NOMO-1 (cell line): ENCODE results near the gene PLCB1.

Source experiments
- DNase-seq, 2 experiments: peaks; one replicate each; lab custom pipeline; 2025; ENCODE audit not compliant: unreplicated experiment in 2 of 2; lab: John Stamatoyannopoulos, UW

PLCB1 gene

DNA sequence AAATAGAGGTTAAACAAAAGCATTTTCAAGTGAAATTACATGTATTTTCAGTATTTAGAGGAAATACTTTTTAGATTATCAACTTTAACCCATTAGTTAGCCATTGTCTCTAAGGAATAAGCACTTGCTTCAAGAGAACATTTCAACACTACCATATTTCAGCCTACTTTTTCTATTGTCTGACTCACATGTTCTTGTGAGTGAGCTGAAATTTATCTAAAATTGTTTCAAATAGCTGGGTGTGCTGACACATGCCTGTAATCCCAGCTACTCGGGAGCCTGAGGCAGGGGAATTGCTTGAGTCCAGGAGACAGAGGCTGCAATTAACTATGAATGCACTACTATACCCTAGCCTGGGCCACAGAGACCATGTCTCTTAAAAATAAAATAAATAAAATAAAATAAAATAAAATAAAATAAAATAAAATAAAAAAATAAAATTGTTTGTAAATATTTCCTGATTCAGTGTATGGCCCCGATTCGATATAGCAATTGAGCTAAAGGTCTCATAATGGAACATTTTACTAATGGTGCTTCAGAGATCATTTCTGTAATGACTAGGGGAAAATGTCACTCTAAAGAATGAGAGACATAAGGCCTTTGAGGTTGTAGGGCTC lies 612.3 kb downstream of the PLCB1 start:
- DNase-seq = no peak

DNA sequence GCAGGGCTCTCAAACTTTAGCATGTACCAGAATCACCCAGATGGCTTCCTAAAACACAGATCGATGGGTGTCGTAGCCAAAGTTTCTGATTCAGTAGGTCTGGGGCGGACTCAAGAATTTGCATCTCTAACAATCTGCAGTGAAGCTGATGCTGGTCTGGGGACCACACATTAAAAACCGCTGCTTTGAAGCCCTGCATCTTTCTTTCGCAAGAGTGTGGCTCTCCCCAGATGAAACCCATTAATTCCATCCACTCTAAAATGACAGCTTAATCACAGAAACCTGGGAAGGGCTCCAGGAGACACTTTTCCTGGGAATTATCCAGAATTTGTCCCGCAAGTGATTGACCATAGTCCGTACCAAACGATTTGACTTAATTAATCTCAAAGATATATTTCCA lies 617.0 kb downstream of the PLCB1 start:
- DNase-seq = no peak

DNA sequence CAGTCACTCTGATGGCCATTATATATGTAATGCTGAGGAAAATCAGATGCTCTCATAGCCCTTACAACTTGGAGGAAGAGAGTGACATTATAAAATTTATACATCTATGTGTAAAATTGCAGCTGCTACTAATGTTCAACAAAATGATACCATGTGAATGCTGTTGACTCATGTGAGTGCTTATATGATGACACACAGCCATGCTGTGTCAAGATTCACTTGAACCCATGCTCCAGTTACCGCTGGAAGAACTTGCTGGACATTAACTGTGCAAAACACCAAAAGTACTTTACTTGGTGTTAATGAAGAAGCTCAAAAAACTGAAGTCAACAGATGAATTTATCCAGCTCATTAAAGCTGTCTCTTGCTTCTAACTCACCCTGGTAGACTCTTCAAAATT lies 617.9 kb downstream of the PLCB1 start:
- DNase-seq = no peak

DNA sequence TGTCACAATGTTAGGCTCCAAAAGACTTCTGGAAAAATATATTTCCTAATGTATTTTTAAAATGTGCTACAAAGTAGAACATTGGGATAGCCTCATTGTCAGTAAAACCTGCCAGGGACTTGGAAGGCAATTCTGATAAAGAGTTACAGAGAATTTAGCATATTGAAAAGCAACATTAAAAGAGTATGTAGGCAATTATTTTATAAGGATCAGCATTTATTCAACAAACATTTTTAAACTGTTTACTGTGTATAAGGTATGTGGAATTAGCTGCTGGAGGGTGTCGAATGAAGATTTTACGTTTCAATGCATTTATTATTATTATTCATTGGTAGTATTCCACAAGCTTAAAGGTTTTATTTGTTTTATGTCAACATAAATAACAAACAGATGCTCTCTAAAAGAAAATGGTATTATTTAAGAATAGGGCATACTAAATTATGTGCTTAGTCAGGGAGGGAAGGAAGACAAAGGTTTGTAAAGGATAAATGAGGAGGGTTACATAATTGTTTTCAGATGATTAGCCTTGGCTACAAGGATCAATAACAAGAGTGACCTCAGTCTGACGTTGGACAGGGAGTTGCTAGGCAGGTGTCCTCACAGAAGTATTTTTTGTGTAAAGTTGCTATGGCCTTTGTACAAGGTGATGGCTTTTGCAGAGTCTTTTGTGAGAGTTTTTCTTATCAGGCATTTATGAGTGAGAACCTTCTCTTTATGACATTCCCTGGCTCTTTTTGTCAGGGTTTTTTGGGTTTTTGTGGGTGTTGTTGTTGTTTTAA lies 623.5 kb downstream of the PLCB1 start:
- DNase-seq = no peak

DNA sequence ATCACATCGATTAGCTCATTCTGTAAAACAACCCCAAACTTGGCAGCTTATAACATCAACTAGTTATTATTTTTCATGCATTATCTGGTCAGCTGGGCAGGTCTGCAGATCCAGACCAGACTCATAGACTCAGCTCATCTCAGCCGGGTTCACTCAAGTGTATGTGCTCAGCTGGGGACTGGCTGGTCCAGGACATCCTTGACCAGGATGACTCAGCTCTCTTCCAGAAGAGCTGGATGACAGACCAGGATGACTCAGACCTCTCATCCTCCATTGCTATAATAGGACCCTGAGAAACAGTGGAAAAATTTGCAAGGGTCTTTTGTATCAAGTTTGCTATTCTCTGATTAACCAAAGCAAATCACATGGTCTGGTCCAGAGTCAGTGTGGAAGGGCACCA lies 624.3 kb downstream of the PLCB1 start:
- DNase-seq = no peak

DNA sequence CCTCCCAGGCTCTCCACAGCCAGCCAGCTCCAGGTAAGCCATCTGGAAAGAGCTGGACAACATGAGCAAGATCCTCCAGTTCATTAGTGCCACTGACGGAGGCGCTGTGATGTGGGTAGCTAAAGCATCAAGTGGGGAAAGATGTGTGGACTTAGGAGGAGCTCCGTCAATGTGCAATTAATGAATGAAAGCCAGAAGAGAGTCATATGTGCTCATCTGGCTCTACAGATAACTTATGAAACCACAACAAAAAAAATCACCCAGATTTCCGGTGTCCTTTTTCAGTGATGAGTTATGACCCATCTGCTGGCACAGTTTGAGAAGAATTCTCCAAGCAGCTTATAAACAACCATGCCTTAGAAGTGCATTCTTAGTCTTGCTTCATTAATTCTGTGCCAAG lies 625.1 kb downstream of the PLCB1 start:
- DNase-seq = no peak

DNA sequence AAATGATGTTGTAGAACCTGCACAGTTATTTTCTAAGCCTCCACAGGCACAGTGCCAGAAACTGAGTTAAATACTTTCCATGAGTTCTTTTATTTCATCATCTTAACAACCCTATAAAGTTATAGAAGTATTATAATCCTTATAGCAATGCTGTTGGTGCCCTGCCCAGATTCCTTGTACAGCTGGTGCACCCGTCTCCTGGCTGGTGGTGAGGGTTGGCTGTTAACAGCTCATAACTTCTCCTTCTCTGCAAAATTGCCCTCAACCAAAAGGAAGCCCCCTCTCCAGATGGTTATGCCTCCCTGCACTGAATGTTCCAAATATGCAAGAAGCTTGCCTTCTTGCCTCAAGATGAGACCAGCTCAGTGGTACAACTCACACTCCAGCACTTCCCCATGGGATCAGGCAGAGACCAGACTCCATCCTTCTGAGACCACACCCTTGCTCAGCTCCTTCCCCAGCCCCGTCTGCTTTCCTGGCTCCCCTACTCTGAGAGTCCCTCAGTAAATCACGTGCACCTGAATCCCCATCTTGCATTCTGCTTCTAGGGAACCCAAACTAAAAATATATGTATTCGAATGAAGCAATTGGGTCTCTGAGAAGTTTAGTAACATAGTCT lies 632.4 kb downstream of the PLCB1 start:
- DNase-seq = no peak

DNA sequence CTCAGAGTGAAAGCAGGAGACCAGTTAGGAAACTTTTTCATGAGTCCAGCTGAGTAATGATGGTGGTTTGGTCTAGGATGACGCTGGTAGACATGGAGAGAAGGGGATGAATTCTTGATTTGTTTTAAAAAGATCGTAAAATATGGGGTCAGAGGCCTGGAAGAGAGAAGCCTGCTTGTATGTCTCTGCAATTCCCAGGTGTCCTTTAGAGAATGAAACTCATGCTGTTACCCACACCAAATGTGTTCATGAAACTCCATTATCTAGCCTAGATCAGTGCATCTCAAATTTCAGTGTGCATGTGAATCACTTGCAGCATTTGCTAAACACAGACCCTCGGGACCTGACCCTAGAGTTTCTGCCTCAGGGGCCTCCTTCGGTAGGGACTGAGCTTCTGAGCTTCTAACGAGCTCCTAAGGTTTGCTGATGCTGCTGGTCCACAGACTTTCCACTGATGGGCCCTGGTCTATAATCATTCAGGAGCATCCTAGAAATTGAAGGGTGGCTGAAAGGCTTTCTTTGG lies 634.9 kb downstream of the PLCB1 start:
- no peak for DNase-seq

DNA sequence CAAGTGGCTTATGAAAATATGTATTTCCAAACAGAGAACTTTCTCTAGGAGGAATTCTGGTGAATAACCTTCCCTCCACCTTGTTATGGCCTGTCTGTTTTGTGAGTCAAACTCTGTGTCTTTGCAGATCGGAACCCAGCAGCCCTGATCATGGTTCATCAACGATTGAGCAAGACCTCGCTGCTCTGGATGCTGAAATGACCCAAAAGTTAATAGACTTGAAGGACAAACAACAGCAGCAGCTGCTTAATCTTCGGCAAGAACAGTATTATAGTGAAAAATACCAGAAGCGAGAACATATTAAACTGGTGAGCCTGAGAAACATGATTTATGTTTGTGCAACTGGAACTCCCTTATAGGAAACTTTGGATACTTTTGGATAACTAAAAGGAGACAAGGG lies 642.3 kb downstream of the PLCB1 start:
- no peak for DNase-seq

DNA sequence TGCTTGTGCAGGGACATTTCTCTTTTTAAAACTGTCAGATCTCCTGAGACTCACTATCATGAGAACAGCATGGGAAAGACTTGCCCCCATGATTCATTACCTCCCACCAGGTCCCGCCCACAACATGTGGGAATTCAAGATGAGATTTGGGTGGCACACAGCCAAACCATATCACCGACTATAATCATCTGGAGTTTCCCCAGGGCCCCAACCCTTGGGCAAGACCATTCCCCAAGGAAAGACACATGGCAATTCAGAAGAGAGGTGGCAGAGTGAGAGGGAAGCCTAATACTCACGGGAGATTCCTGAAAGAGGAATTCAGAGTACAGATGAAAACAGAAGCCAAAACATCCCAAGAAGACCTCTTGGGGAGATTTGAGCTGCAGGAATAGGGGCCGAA lies 645.8 kb downstream of the PLCB1 start:
- DNase-seq = no peak

DNA sequence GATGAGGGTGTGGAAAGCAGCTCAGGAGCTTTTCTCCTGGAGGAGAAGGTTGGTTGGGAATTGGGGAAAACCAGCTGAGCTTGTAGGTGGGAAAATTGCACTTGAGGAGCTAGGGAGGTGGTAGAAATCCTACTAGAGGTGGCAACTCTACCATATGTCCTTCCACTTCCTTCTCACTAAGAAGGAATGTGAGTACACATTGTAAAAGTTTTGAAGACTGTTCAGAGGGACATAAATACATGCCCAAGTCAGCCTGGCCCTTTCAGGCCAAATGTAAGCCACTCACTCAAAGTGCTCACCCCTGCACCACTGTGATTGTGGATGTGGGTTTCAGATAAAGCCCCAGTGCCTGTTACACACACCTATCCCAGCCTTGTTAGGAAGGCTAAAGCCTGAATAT lies 646.3 kb downstream of the PLCB1 start:
- DNase-seq = no peak

DNA sequence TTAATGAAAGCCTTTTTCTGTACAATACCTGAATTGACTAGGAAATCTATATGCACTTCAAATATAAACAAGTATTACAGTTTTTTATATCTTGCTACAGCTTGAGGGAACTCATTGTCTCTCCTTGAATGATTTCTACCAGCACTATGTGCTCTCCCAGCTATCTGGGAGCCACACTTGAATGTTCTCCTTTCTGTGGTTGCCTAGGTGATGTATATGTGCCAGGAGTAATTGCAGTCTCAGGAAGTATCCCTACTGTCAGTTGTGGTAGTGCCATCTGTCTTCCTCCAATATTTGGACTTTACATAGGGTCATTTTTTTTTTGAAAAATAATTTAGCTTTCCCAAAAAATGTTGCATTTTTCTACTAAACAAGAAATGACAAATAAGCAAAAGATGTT lies 648.8 kb downstream of the PLCB1 start:
- DNase-seq = no peak

DNA sequence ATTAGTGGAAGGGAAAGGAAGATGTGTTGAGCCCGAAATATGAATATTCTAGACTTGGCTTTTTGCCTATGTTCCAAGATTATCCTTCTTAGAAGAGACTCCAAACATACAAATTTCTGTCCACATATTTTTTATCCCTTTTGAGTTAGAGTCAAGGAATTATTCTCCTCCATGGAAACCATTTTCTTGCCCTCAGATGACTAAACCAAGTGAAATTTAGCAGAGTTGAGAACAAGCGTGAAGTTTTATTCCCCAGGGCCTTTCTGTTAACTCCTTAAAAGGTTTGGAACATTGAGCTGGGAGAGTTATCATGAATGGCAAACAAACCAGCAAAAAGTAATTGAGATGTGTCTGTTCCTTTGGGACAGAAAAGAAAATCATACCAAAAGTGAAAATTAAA lies 650.7 kb downstream of the PLCB1 start:
- no peak for DNase-seq

DNA sequence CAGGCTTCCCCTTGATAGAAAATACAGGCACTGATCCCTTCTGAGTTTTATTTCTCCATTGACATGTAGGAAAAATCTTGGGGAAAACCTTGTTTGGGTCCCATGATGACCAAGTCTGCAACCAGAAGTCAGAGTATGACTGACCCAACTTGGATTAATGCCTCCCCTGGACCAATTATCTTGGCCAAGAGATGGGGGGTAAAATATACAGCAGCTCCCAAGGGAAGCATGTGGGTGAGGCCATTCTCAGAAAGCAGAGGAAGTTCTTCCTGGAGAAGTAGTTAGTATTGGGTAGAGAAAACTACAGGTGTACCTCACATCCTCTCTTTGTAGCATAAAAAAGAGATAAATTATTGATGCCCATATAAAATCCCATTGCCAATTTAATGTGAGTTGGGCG lies 651.7 kb downstream of the PLCB1 start:
- no peak for DNase-seq

DNA sequence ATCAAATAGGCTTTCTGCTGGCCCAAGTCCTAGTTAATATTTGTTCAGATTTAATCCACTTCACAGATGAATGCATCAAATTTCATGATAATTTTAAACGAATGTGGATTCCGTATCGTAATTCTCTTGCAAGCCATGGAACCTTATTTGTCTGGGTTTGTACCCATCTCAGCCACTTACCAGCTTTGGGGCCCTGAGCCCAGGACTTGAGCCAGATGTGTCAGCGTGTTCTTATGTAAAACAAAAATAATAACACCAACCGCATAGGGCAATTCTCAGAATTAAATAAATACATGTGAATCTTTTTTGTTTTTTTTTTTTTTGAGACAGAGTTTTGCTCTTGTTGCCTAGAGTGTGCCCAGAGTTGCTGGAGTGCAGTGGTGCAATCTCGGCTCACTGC lies 654.3 kb downstream of the PLCB1 start:
- DNase-seq = no peak

DNA sequence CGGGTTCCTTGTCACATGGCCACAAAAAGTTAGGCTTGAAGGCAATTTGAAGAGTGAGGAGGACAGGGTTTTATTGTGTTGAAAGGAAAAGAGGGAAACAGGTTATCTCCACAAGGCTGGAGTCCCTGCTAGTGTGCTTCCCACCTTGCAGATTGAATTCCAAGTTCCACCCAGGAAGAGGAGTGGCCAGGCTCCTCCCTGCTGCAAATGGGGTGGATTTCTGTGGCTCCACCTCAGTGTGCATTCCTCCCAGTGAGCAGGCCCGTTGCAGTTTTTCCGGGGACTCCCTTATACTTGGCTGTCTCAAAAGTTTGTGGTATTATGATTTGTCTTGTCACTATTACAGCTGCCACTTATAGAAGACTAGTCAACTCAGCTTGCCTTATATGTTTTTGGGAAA lies 655.0 kb downstream of the PLCB1 start:
- DNase-seq = no peak

DNA sequence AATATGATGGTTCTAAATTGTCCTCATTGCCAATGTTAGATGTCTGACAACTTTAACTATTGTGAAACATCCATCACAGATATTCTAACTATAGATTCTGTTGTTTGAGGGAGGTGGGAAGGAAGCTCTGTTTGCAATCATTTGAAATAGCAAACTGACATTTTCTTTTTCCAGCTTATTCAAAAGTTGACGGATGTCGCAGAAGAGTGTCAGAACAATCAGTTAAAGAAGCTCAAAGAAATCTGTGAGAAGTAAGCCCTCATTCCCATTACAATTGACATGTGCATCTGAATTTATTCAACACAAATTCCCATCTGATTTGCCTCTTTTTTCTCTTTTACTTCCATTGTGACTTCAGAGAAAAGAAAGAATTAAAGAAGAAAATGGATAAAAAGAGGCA lies 656.2 kb downstream of the PLCB1 start:
- no peak for DNase-seq

DNA sequence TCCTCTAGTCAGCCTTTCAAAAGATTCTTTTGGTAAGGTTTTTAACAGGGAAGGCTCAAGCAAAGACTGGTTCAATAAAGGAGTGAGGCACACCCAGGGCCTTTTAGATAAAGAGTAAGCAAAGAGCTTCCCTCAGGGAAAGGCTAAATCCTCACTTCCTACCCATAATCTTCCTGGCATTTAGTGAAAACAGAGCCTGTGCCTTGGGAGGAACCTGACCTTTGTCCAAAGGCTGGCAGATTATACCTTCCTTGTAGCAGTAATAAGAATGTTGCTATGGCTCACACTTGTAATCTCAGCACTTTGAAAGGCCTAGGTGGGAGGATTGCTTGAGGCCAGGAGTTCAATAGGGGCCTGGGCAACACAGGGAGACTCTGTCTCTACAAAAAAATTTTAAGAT lies 656.8 kb downstream of the PLCB1 start:
- DNase-seq = no peak

DNA sequence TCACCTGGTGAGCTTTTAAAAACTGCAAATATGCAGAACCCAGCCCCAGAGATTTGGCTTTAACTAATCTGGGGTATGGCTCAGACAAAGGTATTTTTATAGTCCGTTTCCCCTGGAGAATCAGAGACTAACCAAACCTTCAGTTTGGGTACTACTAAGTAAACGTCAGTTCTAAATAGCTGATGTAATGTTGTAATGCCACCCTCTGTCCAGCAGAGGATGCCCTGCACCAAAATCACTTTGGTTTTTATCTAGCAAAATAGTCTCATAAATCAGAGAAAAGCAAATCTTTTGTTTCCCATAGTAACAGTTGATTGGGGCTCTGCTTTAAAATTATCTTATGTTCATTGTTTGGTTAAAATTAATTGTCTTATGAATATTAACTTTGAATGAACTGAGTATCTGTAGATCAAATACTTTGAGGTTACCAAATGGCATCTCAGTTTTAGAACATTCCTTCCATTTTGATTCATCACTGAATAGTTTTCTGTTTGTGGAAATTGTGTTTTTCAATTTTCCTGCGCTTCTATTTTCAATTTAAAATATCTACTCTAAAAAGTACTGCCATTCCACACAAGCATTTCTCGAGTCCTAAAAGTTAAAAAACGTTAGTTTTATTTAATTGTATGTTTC lies 658.5 kb downstream of the PLCB1 start:
- peak in 1 of 2 experiments; percentile 14 for DNase-seq

DNA sequence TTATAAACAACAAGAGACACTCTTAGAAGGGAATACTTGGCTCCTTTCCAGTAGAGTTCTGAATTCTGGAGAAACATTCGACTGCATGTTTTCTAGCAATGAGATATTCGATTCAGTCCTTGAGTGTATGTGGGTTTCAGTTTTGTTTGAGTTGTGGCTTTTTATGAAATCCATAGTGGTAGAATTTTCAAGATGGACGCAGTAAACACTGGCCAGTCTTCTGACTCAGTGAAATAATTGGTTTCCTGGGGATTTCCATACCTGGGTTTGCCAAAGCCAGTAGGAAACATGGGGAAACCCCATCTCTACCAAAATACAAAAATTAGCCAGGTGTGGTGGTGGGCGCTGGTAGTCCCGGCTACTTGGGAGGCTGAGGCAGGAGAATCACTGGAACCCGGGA lies 663.3 kb downstream of the PLCB1 start:
- no peak for DNase-seq

DNA sequence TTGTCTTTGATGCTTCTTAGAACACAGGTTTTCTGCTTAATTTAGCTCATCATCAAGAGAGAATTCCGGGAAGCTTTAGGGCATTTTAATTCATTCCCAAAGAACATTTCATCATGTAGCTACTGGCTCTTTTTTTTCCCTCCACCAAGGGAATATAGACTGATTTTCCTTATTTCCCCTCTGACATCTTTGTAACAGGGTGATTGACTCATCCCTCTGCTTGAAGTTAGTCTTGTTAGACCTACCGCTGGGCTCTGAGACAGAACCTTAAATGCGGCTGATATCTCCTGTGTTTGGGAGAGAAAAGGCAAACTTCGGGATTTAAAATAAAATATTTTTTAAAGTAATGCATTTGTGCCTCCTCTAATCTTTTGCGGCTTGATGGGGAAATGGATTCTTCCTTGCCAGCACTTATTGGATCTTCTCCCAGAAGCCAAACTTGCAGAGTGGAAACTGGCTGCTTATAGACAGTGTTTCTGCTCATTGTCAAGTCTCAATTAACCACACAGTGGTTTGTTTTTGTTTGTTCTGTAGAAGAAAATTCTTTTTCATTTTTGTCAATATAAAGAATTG lies 664.1 kb downstream of the PLCB1 start:
- DNase-seq = no peak
